Measurements from ENCODE around the gene ARSB. TPM values are rescaled to one million over a fixed set of nuclear protein-coding genes. Genes with fewer than 3 reads are reported as not detected.

ARSB gene
- total and polyA plus RNA-seq, 9 of the 15 experiments (the other 6 are each of a cell fraction or from before 2014, with no cell fraction given), result 0.52 to 4.6 (median 2.4) TPM

- TF ChIP-seq HDAC1 (IDR thresholded peaks at IDR 0.05) (peak in 1 of 2 experiments; percentile 90; a peak in 3 of 4 replicates), CCAR2 (IDR thresholded peaks at IDR 0.05; ENCODE audit: low read depth, low read length) (no peak), NR2C2 (CRISPR knock-in tag; IDR thresholded peaks at IDR 0.05) (no peak), NR2C2 (tag; IDR thresholded peaks at IDR 0.05) (peak; percentile 46; the same call in 1 of the 2 replicates), TCF7 (IDR thresholded peaks at IDR 0.05; ENCODE audit: borderline replicate concordance) (no peak), TCF3 (CRISPR knock-in tag; IDR thresholded peaks at IDR 0.05) (peak; percentile 91), BCLAF1 (IDR thresholded peaks at IDR 0.05; ENCODE audit: borderline replicate concordance in 1 of 2, control insufficient read depth in 1 of 2, low read depth in 2 of 2, low read length in 1 of 2) (no peak), ATF3 (IDR thresholded peaks at IDR 0.05) (peak; percentile 78), ATF3 (CRISPR knock-in tag; conservative IDR thresholded peaks at IDR 0.05) (no peak), ZNF384 (IDR thresholded peaks at IDR 0.05; ENCODE audit: low read depth, low read length) (peak; percentile 92), RAD21 (CRISPR knock-in tag; conservative IDR thresholded peaks at IDR 0.05 in 1 of 2, IDR thresholded peaks at IDR 0.05 in 1 of 2) (no peak), ZNF583 (CRISPR knock-in tag; IDR thresholded peaks at IDR 0.05) (no peak), MEF2A (IDR thresholded peaks at IDR 0.05; ENCODE audit: control insufficient read depth, low read depth, low read length) (0 out of 2 replicates have a peak, but pooled peaks have one; percentile 10), KLF13 (tag; IDR thresholded peaks at IDR 0.05; ENCODE audit: borderline replicate concordance, low read depth) (no peak), ZBTB5 (IDR thresholded peaks at IDR 0.05) (no peak), KDM1A (IDR thresholded peaks at IDR 0.05) (peak; percentile 94 to 95), NCOR1 (IDR thresholded peaks at IDR 0.05) (peak; percentile 88), KLF16 (IDR thresholded peaks at IDR 0.05) (peak; percentile 76; the same call in 1 of the 2 replicates), ZFP91 (CRISPR knock-in tag; IDR thresholded peaks at IDR 0.05) (0 out of 2 replicates have a peak, but pooled peaks have one; percentile 24)
Observed at GRCh38 chr5:78771260-78772205, 213.6 kb downstream of the ARSB start (continued).

All from K562 (cell line).